Neutrophil (primary cell): Measurements from ENCODE around the gene ZBTB16.

Source experiments
- H3K27ac ChIP-seq: fragments of 200-600 bp; sonication (generic); 2 replicates; pipeline ENCODE4 v1.5.1; 2016; ENCODE audit warnings: mild to moderate bottlenecking, moderate library complexity
- H3K27me3 ChIP-seq: fragments of 200-600 bp; sonication (generic); 2 replicates; pipeline ENCODE4 v1.6.0; 2016; ENCODE audit warnings: mild to moderate bottlenecking
- H3K36me3 ChIP-seq: fragments of 200-600 bp; sonication (generic); 2 replicates; pipeline ENCODE4 v1.5.1; 2017
- H3K4me1 ChIP-seq, 2 experiments: fragments of 200-600 bp in 1 of 2; sonication (generic) in 1 of 2; 1 replicate in 1 of 2; 2 replicates in 1 of 2; pipeline versions ENCODE4 v1.5.1 to v1.6.1; 2013 to 2016; ENCODE audit warnings: low read depth in 1 of 2, low read length in 1 of 2, mild to moderate bottlenecking in 1 of 2, moderate library complexity in 1 of 2; ENCODE audit not compliant: control insufficient read depth in 1 of 2, insufficient read depth in 1 of 2
- H3K4me3 ChIP-seq, 2 experiments: fragments of 200-600 bp in 1 of 2; sonication (generic) in 1 of 2; 1 replicate in 1 of 2; 2 replicates in 1 of 2; pipeline ENCODE4 v1.5.1; 2013 to 2016; ENCODE audit warnings: low read depth in 1 of 2, low read length in 1 of 2, mild to moderate bottlenecking in 1 of 2, moderate library complexity in 1 of 2
- H3K9me3 ChIP-seq: fragments of 200-600 bp; sonication (generic); 2 replicates; pipeline ENCODE4 v1.5.1; 2016
- TF ChIP-seq, protein P1 (sequence below): fragments of 200-600 bp; sonication (generic); IDR thresholded peaks from 2 replicates; pipeline ENCODE4 v1.5.1; 2016; ENCODE audit warnings: antibody characterized with exemption

Gene ZBTB16

DNA sequence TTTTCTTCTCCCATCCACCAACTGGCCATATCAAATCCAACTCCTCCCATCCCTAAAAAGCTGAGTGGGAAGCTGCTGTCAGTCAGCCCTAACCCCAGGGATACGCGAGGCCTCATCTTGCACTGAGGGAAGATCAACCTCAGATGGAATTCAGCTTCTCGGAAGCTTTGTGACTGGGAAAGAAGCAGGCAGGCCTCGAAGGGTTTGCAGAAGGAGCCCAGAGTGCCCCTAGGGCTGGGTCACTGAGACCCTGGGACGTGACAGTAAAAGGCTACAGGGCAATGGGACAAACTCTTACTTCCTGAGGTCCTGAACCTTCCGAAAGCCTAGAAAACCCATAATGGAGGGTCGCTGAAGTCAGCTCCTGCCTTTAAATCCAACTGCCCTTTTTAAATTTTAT lies 202.3 kb downstream of the ZBTB16 start:
- H3K4me3 ChIP-seq, result no peak overlapping the region
- no peaks in the 10 kb centered on the region for H3K36me3 ChIP-seq
- peaks cover 35% of the 10 kb centered on the region for H3K27me3 ChIP-seq
- TF ChIP-seq, protein P1, sequence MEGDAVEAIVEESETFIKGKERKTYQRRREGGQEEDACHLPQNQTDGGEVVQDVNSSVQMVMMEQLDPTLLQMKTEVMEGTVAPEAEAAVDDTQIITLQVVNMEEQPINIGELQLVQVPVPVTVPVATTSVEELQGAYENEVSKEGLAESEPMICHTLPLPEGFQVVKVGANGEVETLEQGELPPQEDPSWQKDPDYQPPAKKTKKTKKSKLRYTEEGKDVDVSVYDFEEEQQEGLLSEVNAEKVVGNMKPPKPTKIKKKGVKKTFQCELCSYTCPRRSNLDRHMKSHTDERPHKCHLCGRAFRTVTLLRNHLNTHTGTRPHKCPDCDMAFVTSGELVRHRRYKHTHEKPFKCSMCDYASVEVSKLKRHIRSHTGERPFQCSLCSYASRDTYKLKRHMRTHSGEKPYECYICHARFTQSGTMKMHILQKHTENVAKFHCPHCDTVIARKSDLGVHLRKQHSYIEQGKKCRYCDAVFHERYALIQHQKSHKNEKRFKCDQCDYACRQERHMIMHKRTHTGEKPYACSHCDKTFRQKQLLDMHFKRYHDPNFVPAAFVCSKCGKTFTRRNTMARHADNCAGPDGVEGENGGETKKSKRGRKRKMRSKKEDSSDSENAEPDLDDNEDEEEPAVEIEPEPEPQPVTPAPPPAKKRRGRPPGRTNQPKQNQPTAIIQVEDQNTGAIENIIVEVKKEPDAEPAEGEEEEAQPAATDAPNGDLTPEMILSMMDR, result no peak
- H3K27ac ChIP-seq, result no peak overlapping the region
- H3K4me1 ChIP-seq, result peaks cover 10 to 12% of the 10 kb centered on the region in 2 experiments
- no peaks in the 10 kb centered on the region for H3K9me3 ChIP-seq

DNA sequence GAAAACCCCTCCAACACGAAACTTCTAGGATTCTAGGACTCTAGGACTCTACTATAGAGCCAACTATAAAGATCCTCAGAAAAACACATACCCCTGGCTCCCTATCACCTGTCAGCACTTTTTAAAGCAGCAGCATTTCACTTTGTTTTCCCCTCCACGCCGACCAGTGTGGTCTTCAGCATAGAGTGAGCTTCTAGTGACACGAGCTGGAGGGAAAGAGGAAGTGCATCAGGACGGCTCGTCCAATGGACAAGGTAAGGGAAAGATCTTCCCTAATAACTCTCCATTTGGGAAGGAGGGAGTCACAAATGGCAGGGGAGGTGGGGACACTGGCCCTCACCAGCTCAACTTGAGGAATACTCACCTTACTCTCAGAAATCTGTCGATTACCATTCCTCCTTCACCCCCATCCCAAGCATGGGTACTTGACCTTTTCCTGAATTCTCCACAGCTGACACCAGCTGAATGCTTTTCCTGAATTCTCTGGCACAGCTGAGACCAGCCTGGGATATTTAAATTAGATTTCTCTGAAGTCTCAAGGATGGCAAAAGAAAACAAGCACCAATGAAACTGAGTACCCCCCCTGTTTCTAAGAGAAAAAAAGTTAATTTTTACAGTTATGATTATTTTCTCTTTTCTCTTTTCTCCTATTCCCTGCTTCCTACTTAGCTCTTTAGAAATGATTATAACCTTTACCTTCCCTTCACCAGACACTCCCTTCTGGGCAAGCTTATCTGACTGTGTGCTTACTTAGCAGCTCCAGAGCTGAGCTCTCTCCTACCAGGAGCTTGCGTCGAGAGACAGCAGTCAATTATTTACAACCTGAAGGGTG lies 203.4 kb downstream of the ZBTB16 start:
- TF ChIP-seq, protein P1, result no peak
- Histone ChIP-seq H3K36me3 (no peaks in the 10 kb centered on the region), H3K27me3 (peaks cover 35% of the 10 kb centered on the region)

DNA sequence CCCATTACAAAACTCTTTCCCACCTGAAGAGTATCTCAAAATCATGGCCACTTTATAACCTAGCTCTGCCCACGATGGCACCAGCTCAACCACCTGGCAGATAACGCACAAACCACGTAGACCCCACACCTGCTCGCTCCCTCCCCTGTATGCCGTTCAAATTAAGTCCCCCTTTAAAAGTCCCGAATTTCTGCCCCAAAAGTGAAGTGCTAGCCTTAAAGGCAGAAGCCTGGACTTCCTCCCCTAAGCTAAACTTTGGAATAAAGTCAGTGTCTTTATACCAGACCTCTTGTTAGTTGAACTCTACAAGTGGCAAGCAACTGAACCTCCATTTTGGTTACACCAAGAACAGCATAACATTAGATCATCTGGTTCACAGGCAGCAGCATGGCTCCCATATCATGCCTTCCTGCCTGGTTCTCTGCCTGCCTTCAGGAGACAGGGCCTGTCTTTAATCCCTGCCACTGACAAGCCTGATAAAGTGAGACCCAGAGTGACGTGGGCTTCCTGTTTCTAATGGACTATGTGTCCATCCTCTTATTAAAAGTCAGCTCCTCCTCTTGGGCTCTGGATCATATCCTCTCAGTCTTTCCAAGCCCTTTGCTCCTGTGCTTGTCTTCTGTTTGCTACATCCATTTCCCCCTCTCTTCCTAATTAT lies 204.1 kb downstream of the ZBTB16 start:
- Histone ChIP-seq H3K36me3 (no peaks in the 10 kb centered on the region), H3K27ac (no peak overlapping the region), H3K4me1 (peaks cover 7% of the 10 kb centered on the region in 2 experiments), H3K27me3 (peaks cover 35% of the 10 kb centered on the region), H3K9me3 (no peaks in the 10 kb centered on the region), H3K4me3 (no peak overlapping the region)
- TF ChIP-seq, protein P1, result no peak

More for the DNA sequence above, 203.4 kb downstream of the ZBTB16 start:
- Histone ChIP-seq H3K4me1 (peaks cover 10 to 12% of the 10 kb centered on the region in 2 experiments), H3K9me3 (no peaks in the 10 kb centered on the region), H3K27ac (no peak overlapping the region), H3K4me3 (no peak overlapping the region)

DNA sequence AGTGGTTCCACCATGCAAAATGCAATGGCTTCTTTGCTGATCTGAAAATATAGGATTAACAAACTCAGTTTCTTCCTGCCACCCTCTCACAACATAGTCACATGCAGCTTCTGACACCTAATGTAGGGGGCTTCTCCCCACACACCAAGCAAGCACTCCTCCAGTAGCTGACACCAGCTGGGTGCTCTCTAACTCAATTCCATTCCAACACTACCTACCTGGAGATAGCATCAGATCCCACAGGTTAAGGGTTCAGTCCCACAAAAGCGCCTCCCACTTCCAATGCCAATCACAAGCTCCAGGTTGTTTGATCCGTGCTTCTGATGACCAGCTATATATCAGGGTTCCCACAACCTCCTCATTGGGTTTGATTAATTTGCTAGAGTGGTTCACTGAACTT lies 204.9 kb downstream of the ZBTB16 start:
- TF ChIP-seq, protein P1, result no peak
- Histone ChIP-seq H3K9me3 (no peaks in the 10 kb centered on the region), H3K4me1 (no peaks in the 10 kb centered on the region), H3K4me3 (no peak overlapping the region), H3K27me3 (peaks cover 41% of the 10 kb centered on the region), H3K27ac (no peak overlapping the region), H3K36me3 (no peaks in the 10 kb centered on the region)

DNA sequence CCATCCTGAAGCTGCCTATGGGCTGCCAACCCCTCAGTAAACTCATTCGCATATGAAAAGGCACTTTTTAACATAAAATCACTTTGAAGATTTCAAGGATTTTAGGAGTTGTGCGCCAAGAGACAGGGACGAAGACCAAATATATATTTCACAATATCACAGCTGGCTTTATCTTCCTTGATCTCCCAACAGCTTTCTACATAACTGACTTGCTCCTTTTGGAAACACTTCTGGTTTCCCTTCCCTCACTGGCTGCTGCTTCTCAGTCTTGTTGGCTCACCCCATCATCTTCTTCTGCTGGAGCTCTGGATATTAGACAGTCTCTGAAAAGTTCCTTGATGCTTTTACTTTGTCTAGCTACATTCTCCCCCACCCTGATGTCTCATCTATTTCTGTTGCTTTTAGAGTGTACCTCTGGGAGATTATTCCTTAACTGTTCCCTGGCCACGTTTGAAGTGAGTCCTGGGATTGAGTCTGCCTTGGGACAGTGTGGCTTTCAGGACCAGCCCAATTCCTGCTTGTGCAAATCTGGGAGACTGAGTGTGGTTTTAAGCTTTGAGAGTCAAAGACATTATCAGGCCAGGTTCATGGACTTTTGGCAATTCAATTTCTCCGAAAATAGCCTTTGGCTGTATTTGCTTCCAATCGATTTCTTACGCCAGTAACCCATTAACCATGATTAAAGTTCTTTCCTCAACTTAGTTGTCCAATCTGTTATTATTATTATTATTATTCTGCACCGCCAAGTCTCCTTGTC lies 205.8 kb downstream of the ZBTB16 start:
- H3K4me3 ChIP-seq, result no peak overlapping the region
- TF ChIP-seq, protein P1, result no peak
- H3K36me3 ChIP-seq, result no peaks in the 10 kb centered on the region
- no peaks in the 10 kb centered on the region for H3K4me1 ChIP-seq
- no peaks in the 10 kb centered on the region for H3K9me3 ChIP-seq
- no peak overlapping the region for H3K27ac ChIP-seq
- H3K27me3 ChIP-seq, result peaks cover 43% of the 10 kb centered on the region
